ENCODE data around the gene TM4SF18. TPM values are rescaled to one million over a fixed set of nuclear protein-coding genes. Genes with fewer than 3 reads are reported as not detected.

TM4SF18 gene
- total RNA-seq, 1 experiment from 2014 or later = 54.5 TPM

- H3K4me1 ChIP-seq (ENCODE audit: control insufficient read depth, insufficient read depth, low read length) = peaks cover 22% of the 10 kb centered on the region
- no TSS peak for BruUV-seq (replicated peaks)
- ChIA-PET CTCF (no interaction called here), POLR2A (interaction anchor here (1.6 kb wide), 1 partner anchor 15 kb away, joined by 7 read pairs; no protein-coding TSS in a partner anchor)
- intact Hi-C loops (cut with micrococcal nuclease; ENCODE audit: unreplicated experiment) = no loop called here
- ATAC-seq (no peak), DNase-seq (ENCODE audit: low read depth, low spot score) (no peak)
- no peak overlapping the region for H3K4me3 ChIP-seq (ENCODE audit: low read depth in 2 of 2, low read length in 2 of 2)
- H3K36me3 ChIP-seq (ENCODE audit: control insufficient read depth, insufficient read depth, low read length) = peaks cover 6% of the 10 kb centered on the region; the same call in 1 of the 2 replicates
- H3K27ac ChIP-seq (ENCODE audit: low read length) = peak overlapping the region; percentile 90
- in situ Hi-C loops (cut with HindIII; ENCODE audit: low pct_unique_long_range_greater_than_20kb, low sequenced_read_pairs) = no loop called here
- TF ChIP-seq SIN3A (IDR thresholded peaks at IDR 0.05; ENCODE audit: borderline replicate concordance, insufficient read depth, low read depth, low read length) (no peak), POLR2AphosphoS5 (IDR thresholded peaks at IDR 0.05; ENCODE audit: low read depth, low read length) (no peak), CTCF (IDR thresholded peaks at IDR 0.05) (no peak), TCF7L2 (IDR thresholded peaks at IDR 0.05; ENCODE audit: low read depth, low read length) (no peak), REST (IDR thresholded peaks at IDR 0.05; ENCODE audit: insufficient read depth in 1 of 2, low read depth in 2 of 2, low read length in 1 of 2) (no peak)
- H3K9me3 ChIP-seq (ENCODE audit: control insufficient read depth, insufficient read depth, low read depth, low read length) = no peaks in the 10 kb centered on the region; the same call in 1 of the 2 replicates
- no peaks in the 10 kb centered on the region for H3K27me3 ChIP-seq (ENCODE audit: control insufficient read depth, insufficient read depth, low read length)
These were observed 16.4 kb downstream of the TM4SF18 start for GRCh38 chr3:149317072-149317471.

GRCh38 chr3:149316437-149316836, 17.0 kb downstream of the TM4SF18 start:
- ChIA-PET CTCF (no interaction called here), POLR2A (interaction anchor here (1.6 kb wide), 1 partner anchor 16 kb away, joined by 7 read pairs; no protein-coding TSS in a partner anchor)
- no peaks in the 10 kb centered on the region for H3K27me3 ChIP-seq (ENCODE audit: control insufficient read depth, insufficient read depth, low read length)
- H3K36me3 ChIP-seq (ENCODE audit: control insufficient read depth, insufficient read depth, low read length) = peaks cover 4% of the 10 kb centered on the region; the same call in 1 of the 2 replicates
- no TSS peak for BruUV-seq (replicated peaks)
- DNase-seq (ENCODE audit: low read depth, low spot score) (no peak), ATAC-seq (peak; percentile 67)
- no peak overlapping the region for H3K4me3 ChIP-seq (ENCODE audit: low read depth in 2 of 2, low read length in 2 of 2)
- TF ChIP-seq POLR2AphosphoS5 (IDR thresholded peaks at IDR 0.05; ENCODE audit: low read depth, low read length) = no peak
- no peak for TF ChIP-seq TCF7L2 (IDR thresholded peaks at IDR 0.05; ENCODE audit: low read depth, low read length)
- no peak for TF ChIP-seq CTCF (IDR thresholded peaks at IDR 0.05)
- TF ChIP-seq SIN3A (IDR thresholded peaks at IDR 0.05; ENCODE audit: borderline replicate concordance, insufficient read depth, low read depth, low read length) = no peak
- TF ChIP-seq REST (IDR thresholded peaks at IDR 0.05; ENCODE audit: insufficient read depth in 1 of 2, low read depth in 2 of 2, low read length in 1 of 2) = no peak
- peaks cover 22% of the 10 kb centered on the region for H3K4me1 ChIP-seq (ENCODE audit: control insufficient read depth, insufficient read depth, low read length)
- in situ Hi-C loops (cut with HindIII; ENCODE audit: low pct_unique_long_range_greater_than_20kb, low sequenced_read_pairs) = no loop called here
- intact Hi-C loops (cut with micrococcal nuclease; ENCODE audit: unreplicated experiment) = no loop called here
- H3K27ac ChIP-seq (ENCODE audit: low read length) = peak overlapping the region; percentile 90
- H3K9me3 ChIP-seq (ENCODE audit: control insufficient read depth, insufficient read depth, low read depth, low read length) = no peaks in the 10 kb centered on the region; the same call in 1 of the 2 replicates
